HG03565 (cell line): ENCODE data around the gene CDC73.

Source experiments
- ATAC-seq: cut with Tn5 transposase; IDR thresholded peaks from one replicate; pipeline ENCODE4 v1.9.1; 2021; ENCODE audit warnings: mild to moderate bottlenecking, moderate library complexity; ENCODE audit not compliant: unreplicated experiment

Gene CDC73

DNA sequence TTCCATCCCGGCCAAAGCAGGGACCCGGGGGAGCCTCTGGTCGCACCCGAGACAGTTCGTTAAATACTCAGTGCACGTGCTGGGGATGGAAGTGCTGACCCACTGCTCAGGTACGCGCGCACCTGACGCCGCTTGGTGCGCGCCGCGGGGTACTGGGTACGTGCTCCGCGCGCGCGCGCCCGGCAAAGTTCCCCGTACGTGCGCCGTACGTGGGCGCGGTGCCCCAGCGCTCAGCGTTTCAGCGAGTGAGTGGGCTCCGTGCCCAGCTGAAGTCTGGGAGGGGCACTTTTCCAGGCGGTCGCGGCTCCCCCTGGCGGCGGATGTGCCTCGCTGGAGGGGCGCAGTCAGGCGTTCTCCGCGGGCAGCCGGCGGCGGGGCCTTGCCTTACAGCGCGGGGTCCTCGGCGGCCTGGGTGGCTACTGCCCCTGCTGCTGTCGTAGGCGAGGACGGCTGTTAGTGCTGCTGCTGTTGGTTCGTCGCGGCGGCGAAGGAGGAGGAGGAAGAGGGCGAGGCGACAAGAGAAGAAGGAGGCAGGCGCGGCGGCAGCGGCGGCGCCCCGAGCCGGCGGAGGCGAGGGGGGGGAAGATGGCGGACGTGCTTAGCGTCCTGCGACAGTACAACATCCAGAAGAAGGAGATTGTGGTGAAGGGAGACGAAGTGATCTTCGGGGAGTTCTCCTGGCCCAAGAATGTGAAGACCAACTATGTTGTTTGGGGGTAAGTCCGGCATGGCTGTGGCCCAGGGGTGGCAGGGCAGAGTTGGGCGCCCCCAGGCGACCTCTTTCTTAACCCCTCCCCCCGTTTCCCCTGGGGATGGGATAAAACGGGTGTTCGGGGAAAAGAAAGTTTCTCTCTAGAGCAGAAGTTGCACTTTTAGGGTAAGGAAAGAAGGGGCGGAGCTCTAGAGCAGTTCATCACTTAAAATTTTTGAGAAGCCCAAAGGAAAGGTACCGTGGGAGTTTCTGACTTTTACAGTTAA lies at the start of gene CDC73:
CDC73 (plus strand) TSS at position 416 of the 978 bp plus-strand sequence; CDS start at position 586, 170 bp downstream.
- peak; percentile 90 for ATAC-seq

DNA sequence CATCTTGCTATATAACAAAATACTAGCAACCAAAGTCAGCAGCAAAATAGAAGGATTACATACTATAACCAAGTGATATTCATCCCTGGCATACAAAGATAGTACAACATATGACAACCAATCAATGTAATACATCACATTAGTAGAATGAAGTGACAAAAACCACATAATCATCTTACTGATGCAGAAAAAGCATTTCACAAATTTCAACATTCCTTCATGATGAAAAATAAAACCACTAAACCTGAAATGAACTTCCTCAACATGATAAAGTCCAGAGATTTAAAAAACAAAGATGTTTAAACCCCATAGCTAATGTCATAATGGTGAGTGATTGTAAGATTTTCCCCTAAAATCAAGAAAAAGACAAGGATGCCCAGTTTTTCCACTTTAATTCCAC lies 43.8 kb upstream of the CDC73 start:
- ATAC-seq, result no peak

DNA sequence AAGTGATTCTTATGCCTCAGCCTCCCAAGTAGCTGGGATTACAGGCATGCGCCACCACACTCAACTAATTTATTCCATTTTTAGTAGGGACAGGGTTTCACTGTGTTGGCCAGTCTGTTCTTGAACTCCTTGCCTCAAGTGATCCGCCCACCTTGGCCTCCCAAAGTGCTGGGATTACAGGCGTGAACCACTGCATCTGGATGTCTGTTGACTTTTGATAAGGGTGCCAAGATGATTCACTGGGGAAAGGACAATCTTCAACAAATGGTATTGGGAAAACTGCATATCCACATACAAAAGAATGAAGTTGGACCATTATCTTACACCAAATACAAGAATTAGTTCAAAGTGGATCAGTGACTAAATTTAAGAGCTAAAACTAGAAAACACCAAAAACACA lies 42.6 kb upstream of the CDC73 start:
- ATAC-seq, result no peak

DNA sequence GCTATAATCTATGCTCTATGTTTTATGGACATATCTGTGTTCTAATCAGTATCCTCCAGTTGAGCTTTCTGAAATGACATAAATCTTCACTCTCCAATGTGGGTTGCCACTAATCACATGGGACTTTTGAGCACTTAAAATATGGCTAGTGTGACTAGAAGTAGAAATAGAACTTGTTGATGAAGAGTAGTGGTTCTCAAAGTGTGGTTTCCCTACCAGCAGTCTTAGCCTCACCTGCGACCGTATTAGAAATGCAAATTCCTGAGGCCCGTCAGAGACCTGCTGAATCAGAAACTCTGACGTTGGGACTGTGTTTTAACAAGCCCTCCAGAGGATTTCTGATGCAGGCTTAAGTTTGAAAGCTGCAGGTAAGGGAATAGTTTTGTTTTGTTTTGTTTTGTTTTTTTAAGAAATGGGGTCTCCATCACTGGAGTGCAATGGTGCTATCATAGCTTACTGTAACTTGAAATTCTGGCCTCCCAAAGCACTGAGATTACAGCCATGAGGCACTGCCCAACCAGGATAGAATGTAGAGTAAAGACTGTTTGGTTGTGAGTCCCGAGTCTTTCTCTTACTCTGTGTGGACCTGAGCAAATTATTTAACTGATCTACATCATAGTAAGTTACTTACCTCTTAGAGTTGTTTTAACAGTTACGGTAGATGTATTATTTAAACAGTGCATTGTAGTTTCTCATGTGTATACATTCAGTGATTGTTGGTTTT lies 38.3 kb upstream of the CDC73 start:
- peak; percentile 98 for ATAC-seq

DNA sequence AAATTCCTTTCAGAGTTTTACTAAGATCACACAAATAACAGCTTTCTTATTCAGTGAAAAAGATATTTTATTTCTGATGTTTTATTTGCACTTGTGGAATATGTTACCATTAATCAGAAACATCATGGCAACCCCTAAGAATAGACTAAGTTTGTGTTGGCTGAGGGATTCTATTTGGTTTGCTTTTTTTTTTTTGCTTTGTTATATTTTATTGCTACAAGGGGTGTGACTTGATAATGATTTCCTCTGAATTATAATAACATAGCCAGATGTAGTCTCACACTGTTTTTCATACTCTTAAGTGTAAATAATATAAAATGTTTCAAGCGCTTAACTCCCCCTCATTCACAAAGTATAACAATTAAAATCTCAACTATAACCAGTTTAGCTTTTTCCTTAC lies 36.6 kb upstream of the CDC73 start:
- no peak for ATAC-seq

DNA sequence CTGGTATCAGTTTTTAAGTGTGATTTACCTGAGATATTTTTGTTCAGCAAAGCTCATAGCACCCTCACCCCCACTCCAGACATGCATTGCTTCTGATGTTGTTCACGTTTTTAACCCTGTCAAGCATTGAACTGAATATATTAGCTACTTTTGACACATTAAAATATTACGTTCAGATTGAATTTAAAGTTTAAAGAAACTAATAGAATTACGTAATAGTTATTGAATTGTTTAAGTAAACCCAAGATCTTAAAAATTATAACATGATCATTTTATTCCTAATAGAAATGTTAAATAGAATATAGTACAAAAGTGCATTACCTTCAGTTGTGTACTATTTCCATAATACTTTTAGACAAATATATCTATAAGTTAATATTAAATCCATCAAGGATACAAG lies 35.5 kb upstream of the CDC73 start:
- ATAC-seq, result no peak

DNA sequence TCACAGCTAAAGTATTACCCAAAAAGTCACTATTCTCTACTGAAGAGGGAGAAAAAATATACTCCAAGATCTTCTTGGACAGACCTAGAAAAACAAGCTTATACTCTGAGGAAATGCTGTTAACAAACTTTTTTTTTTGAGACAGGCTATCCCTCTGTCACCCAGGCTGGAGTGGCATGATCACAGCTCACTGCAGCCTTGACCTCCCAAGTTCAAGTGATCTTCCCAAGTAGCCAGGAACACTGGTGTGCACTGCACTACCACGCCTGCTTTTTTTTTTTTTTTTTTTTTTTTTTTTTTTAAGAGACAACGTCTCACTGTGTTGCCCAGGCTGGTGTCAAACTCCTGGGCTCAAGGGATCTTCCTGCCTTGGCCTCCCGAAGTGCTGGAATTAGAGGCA lies 33.9 kb upstream of the CDC73 start:
- ATAC-seq, result no peak

DNA sequence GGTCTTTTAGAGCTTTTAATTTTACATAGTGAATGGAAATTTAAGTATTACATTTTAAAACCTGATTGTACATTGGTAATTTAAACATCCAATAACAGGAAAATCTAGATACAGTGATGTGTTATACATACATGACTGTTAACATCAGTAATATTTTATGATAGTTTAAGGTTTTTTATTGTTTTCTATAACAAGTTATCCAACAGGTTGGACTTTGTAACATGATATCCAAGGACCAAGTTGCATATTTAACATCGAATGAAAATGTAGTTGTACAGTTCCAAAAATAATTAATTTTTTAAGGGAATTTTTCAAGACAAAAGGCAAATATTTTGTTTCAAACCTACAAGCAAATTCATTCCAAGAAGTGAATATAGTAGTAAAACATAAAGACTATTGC lies 31.0 kb upstream of the CDC73 start:
- ATAC-seq, result no peak

DNA sequence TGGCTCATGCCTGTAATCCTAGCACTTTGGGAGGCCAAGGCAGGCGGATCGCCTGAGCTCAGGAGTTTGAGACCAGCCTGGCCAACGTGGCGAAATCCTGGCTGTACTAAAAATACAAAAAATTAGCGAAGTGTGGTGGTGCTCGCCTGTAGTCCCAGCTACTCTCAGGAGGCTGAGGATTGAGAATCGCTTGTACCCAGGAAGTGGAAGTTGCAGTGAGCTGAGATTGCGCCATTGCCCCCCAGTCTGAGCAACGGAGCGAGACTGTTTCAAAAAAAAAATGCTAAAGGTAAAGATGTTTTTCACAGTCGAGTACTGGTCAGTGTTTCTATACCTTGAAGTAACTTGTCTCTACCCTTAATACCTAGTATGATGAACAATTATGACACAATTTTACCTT lies 27.7 kb upstream of the CDC73 start:
- no peak for ATAC-seq

DNA sequence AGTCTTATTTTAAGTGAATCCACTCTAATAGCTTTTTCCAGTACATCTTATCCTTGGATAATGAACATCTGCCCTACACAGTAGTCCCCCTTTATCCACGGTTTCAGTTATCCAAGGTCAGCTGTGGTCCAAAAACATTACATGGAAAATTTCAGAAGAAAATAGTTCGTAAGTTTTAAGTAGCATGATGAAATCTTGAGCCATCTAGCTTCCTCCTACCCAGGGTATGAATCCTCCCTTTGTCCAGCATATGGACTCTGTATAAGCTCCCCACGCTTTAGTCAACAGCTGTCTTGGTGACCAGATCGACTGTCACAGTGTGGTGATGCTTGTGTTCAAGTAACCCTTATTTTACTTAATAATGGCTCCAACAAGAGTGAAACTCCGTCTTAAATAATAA lies 19.2 kb upstream of the CDC73 start:
- no peak for ATAC-seq

DNA sequence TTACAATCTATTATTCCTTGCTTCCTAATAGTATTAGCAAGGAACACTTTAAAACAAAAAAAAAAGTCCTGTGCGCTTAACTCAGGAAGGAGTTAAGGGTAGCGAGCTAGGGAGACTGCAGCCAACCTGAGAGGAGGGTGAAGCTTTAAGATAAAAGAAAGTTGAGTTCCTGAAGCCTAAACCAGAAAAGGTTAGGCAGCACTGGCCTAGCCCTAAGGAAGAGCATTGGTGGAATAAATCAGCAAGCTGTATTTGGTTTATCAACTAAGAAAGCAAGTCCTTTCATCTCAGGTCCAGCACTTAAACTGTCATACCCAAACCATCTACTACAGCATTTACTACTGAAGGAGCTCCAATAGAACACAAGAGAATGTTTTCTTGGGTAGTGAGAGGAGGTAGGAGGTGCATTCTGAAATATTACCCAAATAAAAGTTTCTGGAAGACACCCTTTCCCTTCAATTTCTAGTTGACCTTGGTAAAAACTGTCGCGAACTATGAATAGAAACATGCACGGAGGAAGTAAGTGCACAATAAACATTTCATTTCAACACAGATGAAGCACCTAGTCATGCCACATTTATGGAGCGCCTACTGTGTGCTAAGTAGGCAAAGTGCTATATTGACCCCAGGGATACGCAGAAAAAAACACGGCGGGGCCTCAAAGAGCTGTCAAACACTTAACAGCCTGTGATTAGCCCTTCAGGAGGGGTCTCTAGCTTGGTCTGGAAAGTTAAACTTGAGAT lies 17.9 kb upstream of the CDC73 start:
- ATAC-seq, result no peak

DNA sequence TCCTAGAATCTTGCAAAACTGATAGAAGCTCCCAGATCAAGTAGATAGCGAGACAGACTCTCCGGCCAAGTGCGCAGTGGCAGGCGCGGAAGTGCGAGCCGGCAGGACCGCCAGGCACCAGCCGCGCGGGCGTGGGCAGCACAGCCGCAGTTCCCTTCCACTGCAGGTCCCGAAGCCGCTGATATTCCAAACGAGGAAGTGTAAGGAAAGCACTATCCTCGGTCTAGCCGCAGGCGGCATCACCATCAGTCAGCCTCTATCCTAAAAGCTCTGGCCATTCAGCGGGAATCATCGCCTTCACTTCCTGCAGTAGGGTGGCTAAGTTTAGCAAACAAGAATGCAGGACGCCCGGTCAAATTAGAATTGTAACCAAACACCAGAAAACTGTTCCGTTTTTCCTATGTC lies 17.3 kb upstream of the CDC73 start:
- no peak for ATAC-seq

DNA sequence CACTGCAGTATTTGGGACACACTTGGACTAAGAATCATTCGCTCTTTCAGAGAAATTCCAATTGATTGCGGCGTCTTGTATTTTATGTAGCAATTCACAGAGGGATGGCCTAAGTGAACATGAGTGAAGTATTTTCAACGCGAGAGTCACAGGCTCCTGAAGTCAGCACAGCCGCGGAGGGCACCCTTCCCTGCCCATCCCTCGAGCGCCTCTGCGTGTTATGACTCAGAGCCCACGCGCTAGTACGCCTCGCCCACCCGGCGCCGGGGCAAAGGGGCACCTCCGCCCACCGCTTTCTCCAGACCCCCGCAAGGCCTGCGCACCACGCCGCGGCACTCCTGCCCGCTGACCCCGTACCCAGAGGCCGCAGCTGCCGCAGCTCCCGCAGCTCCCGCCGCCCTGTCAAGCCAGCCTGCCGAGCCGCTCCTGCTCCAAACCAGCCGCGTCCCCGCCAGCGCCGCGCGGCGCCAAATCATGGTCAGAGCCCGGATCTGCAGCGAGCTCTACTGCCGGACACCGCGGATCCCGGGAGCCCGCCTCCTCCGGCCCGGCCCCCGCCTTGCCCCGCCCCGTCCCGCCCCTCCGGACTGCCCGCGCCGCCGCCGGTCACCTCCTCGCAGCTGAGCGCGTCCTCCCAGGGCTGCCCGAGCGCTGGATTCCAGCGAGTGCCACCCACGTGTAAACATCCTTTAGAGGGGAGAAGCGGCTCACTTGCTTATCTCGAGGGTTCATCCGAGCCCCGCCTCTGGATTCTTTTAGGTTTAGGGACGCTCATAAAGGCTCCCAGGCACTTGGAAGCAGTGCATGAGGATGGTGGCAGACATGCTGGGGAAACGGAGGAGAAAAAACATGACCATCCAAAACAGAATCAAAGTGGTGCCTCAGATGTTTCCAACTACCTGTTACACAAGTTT lies 16.7 kb upstream of the CDC73 start, which contains the start of gene GLRX2:
GLRX2 (minus strand) TSS at position 508 of the 914 bp plus-strand sequence; CDS start at position 476, 32 bp downstream.
- peak; percentile 74 for ATAC-seq

DNA sequence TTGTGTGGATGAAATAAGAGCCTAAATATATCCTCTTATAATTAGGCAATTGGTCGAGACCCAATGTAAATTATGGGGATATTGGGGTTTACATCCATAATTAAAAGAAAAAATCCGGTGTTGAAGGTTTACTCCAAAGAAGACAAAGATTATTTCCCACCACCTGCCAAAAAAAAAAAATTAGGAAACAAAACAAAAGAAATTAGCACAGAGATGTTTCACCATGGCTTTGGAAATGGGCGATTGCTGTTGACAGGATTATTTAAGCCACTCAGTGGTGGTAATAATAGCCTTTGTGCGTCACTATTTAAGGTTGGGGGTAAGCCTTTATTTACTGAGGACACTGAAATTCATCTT lies 16.0 kb upstream of the CDC73 start:
- no peak for ATAC-seq

DNA sequence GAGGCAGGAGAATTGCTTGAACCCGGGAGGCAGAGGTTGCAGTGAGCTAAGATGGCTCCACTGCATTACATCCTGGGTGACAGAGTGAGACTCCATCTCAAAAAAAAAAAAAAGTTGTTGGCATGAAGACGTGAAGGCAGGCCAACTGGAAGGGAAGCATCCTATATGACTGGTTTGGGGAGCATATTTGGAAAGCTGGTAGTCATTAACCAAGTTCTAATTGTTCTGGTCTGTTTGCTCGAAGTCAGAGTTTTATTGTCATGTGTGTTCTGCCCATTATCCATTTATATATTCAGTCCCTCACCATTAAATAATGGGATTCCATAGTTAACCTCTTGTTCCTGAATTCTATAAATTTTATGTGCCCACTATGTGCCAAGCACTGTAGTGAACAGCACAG lies 13.4 kb upstream of the CDC73 start:
- ATAC-seq, result no peak

DNA sequence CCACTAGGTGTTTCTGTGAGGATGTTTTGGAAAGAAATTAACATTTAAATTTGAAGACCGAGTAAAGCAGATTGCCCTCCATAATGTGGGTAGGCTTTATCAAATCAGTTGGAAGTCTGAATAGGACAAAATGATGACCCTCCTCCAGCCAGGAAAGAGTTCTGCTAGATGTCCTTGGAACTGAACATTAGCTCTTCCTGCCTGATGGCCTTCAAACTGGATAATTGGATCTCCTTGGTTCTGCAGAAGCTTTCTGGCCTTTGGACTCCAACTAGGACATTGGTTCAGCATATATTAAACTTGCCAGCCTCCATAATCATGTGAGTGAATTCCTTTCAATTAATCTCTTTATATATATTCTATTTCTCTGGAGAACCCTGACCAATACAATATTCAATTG lies 12.2 kb upstream of the CDC73 start:
- no peak for ATAC-seq

DNA sequence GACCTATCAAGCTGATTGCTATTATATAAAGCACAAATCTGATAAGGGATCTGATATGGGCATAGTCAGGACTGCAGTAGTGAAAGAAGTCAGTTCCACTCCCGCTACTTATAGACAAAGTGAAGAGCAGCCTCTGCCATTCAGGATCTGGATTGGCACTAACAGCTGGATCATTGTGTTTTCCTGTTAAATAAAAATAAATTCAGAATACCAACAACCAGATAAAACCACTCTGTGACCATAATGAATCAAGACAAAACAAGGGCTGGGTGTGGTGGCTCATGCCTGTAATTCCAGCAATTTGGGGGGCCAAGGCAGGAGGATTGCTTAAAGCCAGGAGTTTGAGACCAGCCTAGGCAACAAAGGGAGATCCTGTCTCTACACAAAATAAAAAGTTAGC lies 11.6 kb upstream of the CDC73 start:
- no peak for ATAC-seq

DNA sequence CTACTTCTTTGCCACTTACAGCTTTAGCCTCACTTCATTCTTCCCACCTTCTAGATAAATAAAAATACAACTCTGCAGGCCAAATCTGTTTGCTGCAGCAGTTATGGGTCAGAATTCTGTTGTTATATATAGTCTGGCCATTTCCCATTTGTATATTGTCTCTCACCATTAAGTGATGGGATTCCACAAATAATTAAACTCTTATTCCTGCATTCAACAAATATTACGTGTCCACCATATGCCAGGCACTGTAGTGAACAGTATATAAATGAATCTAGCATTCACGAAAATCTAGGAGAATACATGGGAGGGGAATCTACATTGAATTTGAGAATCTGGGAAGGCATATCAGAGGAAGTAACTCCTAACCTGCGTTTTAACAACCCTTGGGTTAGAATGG lies 11.0 kb upstream of the CDC73 start:
- ATAC-seq, result no peak

DNA sequence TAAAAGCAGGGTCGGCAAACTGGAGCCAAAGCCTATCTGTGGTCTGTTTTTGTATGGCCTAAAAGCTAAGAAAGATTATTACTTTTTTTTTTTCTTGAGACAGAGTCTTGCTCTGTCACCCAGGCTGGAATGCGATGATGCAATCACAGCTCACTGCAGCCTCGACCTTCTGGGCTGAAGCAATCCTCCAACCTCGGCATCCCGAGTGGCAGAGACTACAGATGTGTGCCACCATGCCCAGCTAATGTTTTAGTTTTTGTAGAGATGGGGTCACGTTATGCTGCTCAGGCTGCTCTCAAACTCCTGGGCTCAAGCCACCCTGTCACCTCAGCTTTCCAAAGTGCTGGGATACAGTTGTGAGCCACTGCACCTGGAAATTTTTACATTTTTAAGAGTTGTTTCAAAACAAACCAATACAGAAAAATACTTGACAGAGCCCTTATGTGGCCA lies 10.2 kb upstream of the CDC73 start:
- ATAC-seq, result no peak
